AG09309 (cell line): ENCODE data around the gene SEMA7A.

Experiments used
- DNase-seq: peaks from one replicate; pipeline ENCODE4 v3.0.0-alpha.2; 2010; ENCODE audit warnings: low read depth
- H3K4me3 ChIP-seq: 2 replicates; pipeline ENCODE4 v1.5.1; 2011; ENCODE audit warnings: mild to moderate bottlenecking, low read depth, low read length, moderate library complexity; ENCODE audit not compliant: control insufficient read depth
- TF ChIP-seq, protein P1 (sequence below): IDR thresholded peaks from 2 replicates; pipeline ENCODE4 v1.5.1; 2011; ENCODE audit warnings: mild to moderate bottlenecking, low read depth, low read length, inconsistent platforms; ENCODE audit not compliant: insufficient read depth, control insufficient read depth; ENCODE audit errors: missing control alignments

The SEMA7A gene

DNA sequence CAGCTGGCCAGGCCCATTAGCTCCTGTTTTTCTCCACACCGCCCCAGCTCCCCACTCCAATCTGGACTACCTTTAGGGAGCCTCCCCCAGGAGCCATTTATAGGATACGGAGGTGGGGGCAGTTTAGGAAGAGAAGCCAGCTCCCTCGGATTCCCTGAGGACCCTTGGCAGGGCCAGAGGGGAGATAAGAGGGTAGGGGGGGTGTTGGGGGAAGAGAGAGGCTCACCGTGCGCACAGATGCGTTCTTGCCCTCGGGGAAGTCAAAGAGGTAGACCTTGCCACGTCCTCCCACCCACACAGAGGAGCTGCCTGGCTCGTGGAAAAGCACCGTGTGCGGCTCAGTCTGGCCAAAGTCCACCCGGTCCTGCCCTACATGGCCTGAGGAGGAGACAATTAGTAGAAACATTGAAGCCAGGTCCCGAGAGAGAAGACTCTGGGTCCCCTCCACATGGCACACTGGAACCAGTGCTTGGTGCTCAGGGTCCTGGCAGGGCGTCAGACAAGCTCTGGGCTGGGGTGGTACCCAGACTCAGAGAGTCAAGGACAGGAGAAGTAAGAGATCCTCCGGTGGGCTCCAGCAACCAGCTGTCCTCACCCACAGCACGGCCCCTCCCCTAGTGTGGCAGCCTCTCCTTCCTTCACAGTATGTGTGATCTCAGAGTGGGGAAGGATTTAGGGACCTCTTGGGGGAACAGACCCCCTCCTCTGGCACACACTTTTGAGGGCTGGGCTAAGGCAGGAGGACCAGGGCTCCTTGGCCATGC lies 15.0 kb downstream of the SEMA7A start:
- no peak for DNase-seq
- TF ChIP-seq, protein P1, sequence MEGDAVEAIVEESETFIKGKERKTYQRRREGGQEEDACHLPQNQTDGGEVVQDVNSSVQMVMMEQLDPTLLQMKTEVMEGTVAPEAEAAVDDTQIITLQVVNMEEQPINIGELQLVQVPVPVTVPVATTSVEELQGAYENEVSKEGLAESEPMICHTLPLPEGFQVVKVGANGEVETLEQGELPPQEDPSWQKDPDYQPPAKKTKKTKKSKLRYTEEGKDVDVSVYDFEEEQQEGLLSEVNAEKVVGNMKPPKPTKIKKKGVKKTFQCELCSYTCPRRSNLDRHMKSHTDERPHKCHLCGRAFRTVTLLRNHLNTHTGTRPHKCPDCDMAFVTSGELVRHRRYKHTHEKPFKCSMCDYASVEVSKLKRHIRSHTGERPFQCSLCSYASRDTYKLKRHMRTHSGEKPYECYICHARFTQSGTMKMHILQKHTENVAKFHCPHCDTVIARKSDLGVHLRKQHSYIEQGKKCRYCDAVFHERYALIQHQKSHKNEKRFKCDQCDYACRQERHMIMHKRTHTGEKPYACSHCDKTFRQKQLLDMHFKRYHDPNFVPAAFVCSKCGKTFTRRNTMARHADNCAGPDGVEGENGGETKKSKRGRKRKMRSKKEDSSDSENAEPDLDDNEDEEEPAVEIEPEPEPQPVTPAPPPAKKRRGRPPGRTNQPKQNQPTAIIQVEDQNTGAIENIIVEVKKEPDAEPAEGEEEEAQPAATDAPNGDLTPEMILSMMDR = no peak
- H3K4me3 ChIP-seq = no peak overlapping the region

DNA sequence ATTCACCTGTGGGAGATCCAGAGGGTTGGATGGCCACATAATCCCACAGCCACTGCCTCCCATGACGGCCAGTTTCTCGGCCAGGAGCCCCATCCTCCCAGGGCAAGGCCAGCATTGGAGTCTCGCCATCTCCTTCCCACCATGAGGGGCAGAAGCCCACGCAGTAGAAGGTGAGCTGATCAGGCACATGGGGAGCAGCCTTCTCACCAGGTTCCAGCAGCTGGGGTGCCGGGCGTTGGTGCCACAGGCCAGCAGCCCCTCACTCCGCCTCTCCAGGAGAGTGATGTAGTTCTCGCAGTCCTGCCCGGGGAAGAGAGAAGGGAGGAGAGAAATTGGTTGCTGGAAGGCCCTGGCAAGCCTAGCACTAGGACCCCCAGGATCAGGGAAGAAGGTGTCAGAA lies 16.1 kb downstream of the SEMA7A start:
- TF ChIP-seq, protein P1 = no peak
- no peak for DNase-seq
- no peak overlapping the region for H3K4me3 ChIP-seq

DNA sequence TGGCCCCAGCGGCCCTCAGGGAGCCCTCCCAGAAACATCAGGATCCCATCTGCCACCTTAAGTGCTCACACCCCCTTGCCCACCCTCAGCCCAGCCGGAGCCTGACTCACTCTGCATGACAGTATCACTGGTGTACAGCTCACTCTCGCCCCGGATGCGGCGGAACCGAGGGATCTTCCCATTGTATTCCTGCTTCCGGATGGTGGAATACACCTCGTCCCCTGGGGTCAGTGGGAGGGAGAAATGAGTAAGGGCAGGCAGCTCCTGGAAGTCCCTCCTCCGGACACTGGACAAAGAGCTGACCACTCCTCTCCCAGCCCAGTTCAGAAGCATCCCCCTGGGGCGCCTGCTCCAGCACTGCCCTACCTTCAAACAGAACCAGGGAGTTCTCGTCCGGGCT lies 16.5 kb downstream of the SEMA7A start:
- DNase-seq = no peak
- TF ChIP-seq, protein P1 = no peak
- H3K4me3 ChIP-seq = no peak overlapping the region

DNA sequence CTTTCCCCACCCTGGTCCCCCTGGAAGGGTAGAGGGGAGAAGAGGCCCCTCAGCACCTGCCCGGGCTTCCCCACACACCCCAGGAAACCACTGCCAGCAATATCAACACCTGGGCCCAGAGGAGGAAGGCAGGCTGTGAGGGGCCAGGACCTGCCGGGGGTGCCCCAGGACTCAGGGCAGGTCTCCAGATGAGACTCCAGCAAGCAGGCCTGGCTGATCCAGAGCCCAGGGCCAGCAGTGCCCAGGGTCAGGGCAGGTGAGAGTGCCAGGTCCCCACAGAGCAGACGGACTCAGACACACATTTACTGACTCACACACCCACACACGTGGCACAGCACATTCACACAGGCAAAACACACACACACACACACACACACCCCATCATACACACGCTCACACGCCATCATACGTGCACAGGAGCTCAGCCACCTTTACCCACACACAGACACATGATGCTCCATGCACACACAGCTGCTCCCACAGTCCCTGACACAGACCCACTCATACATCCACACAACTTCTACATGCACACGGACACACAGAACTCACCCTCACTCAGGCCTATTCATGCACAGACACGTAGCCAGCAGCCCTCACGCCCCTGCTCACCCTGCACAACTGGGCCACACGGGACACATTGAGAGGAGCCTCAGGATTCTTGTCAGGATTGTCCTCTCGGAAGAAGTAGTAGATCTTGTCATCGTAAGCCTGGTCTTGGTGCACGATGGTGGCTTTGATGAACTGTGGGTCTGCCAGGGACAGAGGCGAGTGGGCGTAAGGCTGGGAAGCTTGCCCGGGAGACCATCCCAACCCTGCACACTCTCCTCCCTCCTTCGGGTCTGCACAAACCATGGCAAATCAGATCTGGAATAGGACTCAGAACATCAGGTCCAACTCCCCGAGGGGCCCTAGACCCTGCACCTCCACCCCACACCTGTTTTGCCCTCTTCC lies 17.5 kb downstream of the SEMA7A start:
- TF ChIP-seq, protein P1 = no peak
- no peak for DNase-seq
- no peak overlapping the region for H3K4me3 ChIP-seq

DNA sequence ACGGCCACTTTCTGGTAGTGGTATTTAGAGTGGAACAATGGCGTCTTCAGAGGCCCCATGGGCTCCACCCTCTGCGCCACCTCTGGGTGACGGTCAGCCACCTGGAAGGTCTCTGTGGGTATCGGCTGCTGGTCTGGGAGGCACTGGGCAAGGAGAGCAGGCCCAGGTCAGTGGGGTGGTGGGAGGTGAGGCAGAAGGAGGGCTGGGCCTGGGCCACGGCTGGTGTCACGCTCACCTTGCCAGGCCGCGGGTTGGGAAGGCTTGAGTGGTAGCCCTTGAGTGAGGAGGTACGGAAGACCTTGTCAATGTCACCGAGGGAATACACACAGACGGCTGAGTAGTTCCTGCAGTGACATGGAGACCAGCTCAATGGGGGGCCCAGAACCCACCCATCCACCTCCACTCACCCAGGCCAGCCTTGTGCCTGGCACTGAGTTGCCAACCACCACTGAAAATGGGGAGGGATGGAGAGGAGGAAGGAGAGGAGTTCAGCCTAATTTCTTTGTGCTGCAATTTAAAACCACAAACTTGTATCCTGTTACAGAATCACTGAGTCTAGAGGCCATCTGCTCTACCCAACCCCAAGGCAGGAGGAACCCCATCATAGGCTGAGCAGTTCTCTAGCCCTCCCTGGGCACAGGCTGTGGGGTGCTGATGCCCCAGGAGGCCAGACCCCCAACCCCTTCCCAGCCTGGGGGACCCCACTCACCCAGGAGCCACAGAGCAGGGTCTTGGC lies 19.0 kb downstream of the SEMA7A start:
- DNase-seq = no peak
- H3K4me3 ChIP-seq = no peak overlapping the region
- TF ChIP-seq, protein P1 = no peak

DNA sequence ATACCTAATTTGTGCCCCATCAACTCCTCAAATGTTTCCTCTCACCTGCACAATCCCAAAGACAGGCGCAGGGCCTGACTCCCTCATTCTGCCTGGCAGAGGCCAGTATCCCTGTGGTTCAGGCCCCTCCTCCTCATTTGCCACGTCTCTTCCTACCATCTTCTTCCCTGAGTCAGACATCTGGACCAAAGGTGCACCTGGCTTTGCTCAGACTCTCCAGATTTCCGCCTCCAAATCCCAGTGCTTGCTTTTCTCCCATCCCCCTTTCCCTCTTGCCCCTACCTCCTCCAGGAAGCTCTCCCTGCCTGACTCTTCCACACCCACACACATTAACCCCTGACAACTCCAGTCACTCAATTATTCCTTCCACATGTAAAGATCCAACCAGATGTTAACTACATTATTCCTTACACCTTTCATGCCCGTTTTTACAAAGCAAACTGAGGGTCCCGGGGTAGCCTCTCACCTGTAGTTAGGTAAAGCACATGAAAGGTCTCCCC lies 19.6 kb downstream of the SEMA7A start:
- H3K4me3 ChIP-seq = no peak overlapping the region
- DNase-seq = no peak
- TF ChIP-seq, protein P1 = no peak
